Stimulated activated CD4-positive, alpha-beta T cell treated with anti-CD3 and anti-CD28 coated beads, Interleukin-4, amount 100 ng/mL, for 24 hours (primary cell): Measurements from ENCODE around the gene OR7A17.

Source experiments
- DNase-seq: peaks from one replicate; pipeline ENCODE4 v3.0.0-alpha.2; 2020

Gene OR7A17

GRCh38 chr19:14886032-14886431 lies at the start of gene OR7A17:
Gene OR7A17 (minus strand): TSS chr19:14886132. CDS start chr19:14881355, 4,777 bp downstream.
- no peak for DNase-seq

DNA sequence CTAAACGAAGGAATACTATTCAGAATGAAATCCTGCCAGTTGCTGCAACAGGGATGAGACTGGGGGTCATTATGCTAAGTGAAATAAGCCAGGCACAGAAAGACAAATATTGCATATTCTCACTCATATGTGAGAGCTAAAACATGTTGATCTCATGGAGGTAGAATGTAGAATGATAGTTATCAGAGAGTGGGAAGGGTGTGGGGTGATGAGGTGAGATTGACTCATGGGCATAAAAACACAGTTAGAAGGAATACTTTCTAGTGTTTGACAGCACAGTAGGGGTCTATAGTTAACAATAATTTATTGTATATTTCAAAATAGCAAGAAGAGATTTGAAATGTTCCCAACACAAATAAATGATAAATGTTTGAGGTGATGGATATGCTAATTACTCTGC lies 47.6 kb upstream of the OR7A17 start:
- DNase-seq = no peak

DNA sequence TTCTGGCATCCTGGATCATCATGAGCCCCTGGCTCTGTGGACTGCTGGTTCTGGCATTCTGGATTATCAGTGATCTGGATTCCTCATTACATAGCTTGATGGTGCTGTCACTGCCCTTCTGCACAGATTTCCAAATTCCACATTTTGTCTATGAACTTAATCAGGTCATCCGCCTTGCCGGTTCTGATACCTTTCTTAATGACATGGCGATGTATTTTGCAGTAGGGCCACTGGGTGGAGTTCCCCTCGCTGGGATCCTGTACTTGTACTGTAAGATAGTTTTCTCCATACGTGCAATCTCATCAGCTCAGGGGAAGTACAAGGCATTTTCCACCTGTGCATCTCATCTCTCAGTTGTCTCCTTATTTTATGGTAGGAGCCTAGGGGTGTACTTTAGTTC lies 30.9 kb upstream of the OR7A17 start:
- no peak for DNase-seq

DNA sequence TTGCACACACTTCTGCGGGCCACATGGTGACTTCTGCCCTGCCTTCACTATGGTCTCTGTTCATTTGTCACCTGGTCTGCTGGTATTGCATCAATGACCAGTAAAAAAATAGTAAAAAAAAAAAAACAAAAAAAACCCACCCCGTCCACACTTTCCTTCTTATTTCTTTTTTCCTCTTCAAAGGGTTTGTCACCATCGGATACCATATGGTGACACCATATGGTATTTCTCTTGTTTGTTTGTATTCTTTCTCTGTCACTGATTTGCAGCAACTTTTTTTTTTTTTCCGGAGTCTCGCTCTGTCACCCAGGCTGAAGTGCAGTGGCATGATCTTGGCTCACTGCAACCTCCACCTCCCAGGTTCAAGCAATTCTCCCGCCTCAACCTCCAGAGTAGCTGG lies 29.2 kb upstream of the OR7A17 start:
- no peak for DNase-seq

DNA sequence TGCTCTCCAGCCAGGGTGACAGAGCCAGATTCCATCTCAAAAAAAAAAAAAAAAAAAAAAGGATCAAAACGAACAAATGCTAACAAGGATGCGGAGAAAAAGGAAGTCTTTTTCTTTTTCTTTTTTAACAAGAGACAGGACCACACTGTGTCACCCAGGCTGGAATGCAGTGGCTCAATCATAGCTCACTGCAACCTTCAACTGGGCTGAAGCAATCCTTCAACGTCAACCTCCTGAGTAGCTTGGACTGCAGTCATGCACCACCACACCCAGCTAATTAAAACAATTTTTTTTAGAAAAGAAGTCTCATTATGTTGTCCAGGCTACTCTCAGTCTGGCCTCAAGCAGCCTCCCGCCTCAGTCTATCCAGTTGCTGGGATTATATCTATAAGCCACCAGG lies 20.8 kb upstream of the OR7A17 start:
- DNase-seq = no peak

DNA sequence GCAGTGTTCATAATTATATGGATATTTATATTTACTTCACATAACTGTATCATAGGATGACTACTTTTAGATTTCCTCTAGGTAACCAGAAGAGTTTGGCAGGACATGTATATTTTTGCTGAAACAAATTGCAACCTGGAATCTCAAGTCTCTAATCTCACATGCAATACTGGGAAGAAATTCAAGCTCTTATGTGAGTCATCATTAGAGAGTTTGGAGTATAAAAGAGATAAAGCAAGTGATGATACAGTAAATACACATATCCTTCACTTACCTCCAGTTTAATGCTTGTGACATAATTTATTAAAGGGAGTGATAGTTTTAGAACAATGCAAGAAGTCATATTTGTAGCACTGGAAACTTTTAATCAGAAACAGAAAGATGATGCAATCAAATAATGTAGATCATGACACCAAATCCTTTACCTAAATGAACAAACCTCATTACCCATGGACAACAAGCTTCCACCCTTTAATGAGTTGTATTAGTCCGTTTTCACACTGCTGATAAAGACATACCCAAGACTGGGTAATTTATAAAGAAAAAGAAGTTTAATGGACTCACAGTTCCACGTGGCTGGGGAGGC lies 15.8 kb upstream of the OR7A17 start:
- no peak for DNase-seq

GRCh38 chr19:14890643-14891379 lies 4.9 kb upstream of the OR7A17 start:
- DNase-seq = no peak

DNA sequence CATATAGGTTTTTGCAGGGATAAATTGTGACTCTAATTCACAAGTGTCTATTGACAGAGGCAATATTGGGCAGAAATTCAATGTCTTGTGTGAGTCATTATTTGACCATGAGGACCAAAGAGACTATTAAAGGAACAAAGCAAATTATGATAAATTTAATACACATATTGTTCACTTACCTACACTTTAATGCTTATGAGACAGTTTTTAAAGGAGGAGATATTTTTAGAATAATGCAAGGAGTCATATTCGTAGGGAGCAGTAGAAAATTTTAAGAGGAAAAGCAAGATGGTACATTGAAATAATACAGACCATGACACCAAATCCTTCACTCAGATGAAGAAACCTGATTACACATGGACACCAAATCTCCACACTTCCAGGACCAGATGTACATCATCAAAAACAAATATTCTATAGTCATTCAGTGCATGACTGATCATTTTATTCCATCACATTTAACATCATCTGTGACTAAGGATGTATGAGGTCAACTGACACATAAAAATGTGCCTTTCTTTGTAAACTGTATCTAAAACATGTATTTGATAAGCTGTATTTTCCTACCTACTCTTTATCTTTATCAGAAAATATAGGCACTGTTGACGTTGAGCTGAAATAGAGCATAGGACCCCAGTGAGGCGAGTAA lies 4.2 kb upstream of the OR7A17 start:
- DNase-seq = no peak

GRCh38 chr19:14871619-14872230 lies 14.2 kb downstream of the OR7A17 start:
- no peak for DNase-seq

DNA sequence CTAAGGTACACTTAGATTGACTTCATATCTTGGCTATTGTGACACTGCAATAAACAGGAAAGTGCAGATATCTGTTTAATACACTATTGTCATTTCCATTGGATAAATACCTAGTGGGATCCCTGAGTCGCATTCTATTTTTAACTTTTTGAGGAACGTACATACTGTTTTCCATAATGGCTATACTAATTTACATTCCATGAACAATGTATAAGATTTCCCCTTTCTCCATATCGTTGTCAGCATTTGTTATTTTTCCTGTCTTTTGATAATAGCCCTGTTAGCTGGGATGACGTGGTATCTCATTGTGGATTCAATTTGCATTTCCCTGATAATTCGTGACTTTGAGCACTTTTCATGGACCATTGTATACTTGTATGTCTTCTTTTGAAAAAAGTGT lies 17.4 kb downstream of the OR7A17 start:
- DNase-seq = no peak

DNA sequence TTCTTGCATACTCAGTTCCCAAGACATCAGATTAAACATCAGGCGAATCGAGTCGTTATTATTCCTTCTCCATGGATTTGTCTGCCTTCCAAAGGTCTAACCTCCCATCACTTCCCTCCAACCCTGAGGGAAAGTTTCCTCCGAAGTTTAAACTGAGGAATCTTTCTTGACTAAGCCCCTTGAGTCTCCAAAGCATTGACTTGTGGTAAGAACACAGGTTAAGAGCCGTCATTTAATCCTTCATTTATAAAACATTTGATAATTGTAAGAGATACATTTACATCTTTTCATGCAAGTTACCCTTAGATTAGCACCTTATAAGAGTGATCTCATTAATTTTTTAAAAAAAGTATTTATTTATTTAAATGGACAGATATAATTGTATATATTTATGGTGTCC lies 37.1 kb downstream of the OR7A17 start, which contains the start of gene OR7A10:
OR7A10 (minus strand) TSS at position 101 of the 400 bp plus-strand sequence. CDS start 7,045 bp downstream, outside the sequence.
- no peak for DNase-seq

DNA sequence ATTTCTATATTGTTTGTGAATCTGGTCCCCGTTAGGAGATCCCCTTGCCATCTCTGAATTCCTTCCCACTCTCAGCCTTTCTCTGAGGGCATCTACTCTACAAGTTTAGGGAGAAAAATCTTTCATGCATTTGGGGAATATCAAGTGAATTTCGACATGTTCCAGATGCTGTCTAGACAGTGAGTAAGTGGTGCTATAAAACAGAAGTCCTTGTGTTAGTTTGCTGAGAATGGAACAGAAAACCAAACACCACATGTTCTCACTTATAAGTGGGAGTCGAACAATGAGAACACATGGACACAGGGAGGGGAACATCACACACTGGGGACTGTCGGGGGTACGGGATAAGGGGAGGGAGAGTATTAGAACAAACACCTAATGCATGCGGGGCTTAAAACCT lies 42.4 kb downstream of the OR7A17 start:
- no peak for DNase-seq

DNA sequence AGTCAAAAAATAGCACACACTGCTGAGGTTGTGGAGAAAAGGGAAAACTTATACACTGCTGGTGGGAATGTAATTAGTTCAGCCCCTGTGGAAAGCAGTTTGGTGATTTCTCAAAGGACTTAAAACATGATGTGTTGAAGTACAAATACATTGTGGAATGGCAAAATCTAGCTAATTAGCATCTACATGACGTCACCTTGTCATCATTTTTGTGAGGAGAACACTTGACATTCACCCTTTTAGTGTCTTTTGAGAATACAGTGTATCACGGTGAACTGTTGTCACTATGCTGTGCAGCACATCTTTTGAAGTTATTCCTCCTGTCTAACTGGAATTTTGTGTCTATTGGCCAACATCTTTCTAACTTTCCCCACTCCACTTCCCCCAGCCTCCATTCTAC lies 42.8 kb downstream of the OR7A17 start:
- no peak for DNase-seq

DNA sequence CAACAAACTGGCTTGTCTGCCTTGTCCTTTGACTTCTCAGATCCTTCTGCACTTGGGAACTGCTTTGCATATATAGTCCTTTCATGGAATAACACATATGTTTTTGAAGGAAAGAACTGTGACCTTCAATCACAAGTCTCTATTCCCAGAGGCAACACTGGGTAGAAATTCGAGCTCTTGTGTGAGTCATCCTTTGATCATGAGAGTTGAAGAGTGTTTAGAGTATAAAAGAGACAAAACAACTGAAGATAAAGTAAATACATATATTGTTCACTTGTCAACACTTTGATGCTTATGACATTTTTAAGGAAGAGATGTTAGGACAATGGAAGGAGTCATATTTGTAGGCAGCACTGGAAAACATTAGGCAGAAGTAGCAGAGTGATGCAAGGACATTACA lies 45.7 kb downstream of the OR7A17 start:
- no peak for DNase-seq

DNA sequence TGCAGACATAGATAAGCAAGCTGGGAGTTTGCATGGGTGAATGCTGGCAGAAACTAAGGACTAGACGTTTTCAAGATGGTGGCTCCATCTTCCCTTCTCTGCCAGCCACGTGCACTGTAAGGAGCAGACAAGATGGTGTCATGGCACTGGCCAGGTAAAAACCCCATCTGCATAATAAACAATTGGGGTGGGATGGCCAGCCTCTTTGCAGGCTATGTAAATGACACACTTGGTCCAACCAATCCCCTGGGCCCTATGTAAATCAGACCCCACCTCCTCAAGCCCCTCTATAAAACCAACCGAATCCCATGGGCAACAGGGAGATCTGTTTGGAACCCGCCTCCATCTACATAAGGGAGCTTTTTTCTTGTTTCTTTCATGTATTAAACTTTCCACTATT lies 48.5 kb downstream of the OR7A17 start:
- DNase-seq = no peak

DNA sequence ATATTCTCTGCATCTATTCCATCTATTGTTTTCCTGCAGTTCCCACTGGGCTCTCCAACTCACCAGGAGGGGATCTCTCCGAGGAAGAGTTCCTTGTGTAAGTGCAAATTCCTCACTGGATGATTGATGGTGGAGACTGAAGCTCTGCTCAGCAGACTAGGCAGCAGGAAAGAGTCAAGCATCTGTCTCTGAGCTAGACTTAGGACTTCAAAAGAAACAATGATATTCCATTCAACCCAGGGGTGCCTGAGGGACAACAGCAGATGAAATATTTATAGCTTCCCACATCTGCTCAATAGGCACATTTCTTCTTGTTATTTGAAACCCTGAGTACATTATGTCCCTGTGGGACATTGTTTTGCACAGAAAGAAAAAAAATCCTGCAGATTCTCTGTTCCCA lies 50.9 kb downstream of the OR7A17 start, which contains the start of the genes OR7A5 and OR7C1:
OR7A5 (minus strand) TSS at position 175 of the 400 bp plus-strand sequence. CDS start 6,944 bp downstream, outside the sequence.
OR7C1 (minus strand) TSS at position 175 of the 400 bp plus-strand sequence. CDS start 35,049 bp downstream, outside the sequence.
- no peak for DNase-seq

DNA sequence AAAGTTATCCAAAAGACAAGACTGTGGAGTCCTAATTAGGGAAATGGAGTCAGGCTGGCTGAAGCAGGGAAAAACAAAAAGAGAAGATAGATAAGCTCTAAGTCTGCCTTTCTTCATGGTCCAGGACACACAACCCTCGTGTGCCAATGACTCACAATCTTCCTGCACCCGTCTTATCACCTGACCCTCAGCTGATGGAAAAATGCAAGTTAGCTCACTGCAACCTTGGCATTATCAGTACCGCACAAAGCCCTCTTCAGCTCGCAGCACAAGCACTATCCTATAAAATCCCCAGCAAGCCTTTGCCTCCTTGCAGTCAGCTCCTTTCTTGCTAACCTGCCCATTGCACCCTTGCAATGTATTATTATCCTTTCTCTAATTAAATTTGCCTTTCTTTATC lies 55.2 kb downstream of the OR7A17 start:
- no peak for DNase-seq
